HG03378 (cell line): ENCODE data around the gene NFKBIZ.

Experiments
- ATAC-seq: cut with Tn5 transposase; IDR thresholded peaks from one replicate; pipeline ENCODE4 v1.9.1; 2021; ENCODE audit warnings: mild to moderate bottlenecking, moderate library complexity; ENCODE audit not compliant: unreplicated experiment

NFKBIZ gene, protein sequence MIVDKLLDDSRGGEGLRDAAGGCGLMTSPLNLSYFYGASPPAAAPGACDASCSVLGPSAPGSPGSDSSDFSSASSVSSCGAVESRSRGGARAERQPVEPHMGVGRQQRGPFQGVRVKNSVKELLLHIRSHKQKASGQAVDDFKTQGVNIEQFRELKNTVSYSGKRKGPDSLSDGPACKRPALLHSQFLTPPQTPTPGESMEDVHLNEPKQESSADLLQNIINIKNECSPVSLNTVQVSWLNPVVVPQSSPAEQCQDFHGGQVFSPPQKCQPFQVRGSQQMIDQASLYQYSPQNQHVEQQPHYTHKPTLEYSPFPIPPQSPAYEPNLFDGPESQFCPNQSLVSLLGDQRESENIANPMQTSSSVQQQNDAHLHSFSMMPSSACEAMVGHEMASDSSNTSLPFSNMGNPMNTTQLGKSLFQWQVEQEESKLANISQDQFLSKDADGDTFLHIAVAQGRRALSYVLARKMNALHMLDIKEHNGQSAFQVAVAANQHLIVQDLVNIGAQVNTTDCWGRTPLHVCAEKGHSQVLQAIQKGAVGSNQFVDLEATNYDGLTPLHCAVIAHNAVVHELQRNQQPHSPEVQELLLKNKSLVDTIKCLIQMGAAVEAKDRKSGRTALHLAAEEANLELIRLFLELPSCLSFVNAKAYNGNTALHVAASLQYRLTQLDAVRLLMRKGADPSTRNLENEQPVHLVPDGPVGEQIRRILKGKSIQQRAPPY

GRCh38 chr3:101848754-101849713 lies at the start of gene NFKBIZ:
Gene NFKBIZ, plus strand, starts transcription at chr3:101849514. Its CDS starts 115 bp downstream, at chr3:101849629.
- ATAC-seq = peak; percentile 57

DNA sequence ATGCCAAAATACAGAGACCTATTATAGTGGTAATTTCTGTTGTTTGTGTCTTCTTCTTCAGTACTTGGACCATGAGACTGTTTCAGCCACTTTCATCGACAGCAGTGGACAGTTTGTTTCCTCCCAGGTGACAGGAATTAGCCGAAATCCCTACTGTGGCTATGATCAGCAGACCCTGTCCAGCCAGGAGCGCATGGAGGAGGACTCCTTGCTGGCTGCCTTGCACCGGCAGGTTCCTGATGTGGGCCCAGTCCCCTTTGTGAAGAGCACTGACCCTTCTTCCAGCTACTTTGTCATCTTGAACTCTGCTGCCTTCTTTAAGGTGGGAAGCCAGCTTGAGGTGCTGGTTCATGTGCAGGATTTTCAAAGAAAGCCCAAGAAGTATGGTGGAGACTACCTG lies 48.1 kb upstream of the NFKBIZ start:
- no peak for ATAC-seq

DNA sequence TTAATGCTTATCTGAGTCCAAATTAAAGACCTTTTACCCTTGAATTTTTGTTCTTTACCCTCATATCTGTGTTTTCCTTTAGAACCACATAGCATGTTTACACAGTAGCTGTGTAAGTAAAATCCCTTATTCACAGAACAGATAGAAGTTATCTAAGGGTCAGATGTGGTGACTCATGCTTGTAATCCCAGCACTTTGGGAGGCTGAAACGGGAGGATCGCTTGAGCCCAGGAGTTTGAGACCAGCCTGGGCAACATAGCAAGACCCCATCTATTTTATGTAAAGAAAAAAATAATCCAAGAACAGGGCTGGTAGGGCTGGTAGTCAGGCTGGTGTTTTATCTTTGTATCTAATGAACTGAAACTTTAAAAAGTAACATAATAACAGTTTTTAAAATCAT lies 47.1 kb upstream of the NFKBIZ start:
- ATAC-seq = no peak

DNA sequence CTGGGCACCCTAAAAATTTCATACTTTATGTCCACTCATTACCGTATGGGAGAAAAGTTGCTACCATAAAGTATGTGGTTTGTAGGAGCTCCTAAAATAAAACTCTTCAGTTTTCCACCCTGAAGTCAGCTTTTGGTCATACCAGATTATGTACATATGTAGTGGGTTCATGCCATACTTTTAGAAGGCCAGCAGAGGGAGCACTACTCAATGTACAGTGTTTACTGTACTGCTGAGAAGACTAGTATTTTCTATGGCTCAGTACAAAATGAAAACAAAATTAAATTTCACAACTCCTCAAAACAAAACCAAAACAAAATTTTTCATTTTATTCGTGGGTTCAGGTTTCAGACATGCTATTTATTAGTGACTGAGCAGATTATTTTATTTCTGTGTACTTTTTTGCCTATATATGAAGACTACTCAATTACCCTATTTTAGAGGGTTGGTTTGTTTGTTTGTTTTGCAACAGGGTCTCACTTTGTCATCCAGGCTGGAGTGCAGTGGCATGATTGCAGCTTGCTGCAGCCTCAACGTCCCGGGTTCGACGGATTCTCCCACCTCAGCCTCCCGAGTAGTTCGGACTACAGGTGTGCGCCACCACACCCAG lies 46.0 kb upstream of the NFKBIZ start:
- ATAC-seq = peak; percentile 96

- no peak for ATAC-seq
Observed at GRCh38 chr3:101803939-101804338, 45.4 kb upstream of the NFKBIZ start.

- no peak for ATAC-seq
Observed at GRCh38 chr3:101806491-101806890, 42.8 kb upstream of the NFKBIZ start.

DNA sequence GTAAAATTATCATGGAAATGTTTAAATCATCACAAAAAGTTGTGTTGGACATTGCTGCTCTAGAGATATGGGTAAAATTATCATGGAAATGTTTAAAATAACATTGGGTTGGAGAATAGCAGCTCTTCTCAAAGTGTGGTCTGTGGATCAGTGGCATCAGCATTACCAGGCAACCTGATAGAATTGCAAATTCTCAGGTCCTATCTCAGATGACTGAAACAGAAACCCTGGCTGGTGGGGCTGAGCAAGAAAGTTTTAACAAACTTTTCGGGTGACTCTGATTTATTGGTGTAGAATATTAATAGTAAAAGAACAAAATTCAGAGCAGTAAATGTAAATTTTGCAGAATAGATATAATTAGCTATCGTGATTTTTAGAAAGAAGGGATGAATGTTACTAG lies 41.4 kb upstream of the NFKBIZ start:
- ATAC-seq = peak; percentile 51

DNA sequence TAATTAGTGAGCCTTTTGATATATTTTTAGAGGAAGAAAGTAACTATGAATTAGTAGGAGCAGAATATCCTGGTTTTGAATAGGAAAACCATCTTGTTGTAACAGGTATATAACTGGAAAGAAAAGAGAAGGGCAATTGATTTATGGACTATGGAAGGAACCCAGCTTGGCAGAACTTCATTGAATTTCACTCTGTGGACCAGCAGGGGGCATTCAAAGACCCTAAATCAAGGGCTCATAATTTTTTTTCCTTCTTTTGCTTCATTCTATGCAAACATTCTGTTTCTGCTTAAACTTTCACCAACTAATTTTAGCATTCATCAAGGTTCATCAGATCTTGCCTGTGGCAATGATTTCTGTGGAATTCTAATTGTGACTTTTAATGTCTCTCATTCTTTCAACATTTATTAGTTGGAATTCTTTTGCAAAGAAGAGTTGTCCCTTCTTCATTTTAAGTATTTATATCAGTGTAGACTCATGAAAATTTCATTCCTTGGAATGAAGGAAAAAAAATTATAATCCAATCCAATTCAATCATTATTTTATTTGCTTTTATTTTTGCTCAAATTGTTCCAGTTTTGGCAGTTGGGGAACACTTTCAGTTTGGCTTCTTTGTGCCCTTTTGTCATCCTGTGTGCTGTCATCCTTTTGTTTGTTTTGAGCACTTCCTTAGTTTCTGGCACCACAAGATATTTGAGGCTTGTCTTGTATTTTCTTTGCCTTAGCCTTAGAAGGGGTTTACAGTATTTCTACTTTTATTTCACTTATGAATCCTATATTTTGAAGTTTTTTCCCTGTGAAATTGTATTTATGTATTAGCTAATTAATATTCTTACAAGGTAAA lies 39.9 kb upstream of the NFKBIZ start:
- peak; percentile 61 for ATAC-seq

DNA sequence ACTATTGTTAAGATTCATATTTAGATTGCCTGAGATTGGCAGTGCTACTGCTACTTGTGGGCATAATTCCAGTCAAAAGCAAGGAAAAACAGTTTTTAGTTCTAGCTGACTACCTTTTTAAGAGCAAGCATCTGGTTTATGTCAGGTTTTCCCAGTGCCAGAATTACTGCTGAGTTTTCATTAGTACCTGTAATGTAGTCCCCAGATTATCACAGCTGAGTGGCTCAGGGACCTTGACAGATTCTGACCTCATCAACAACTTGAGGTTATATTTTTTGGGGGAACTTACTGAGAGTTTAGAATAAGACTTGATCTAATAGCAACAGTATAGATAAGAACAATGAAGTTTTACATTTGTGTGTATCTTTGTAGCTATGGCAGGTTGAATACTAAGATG lies 39.3 kb upstream of the NFKBIZ start:
- no peak for ATAC-seq

DNA sequence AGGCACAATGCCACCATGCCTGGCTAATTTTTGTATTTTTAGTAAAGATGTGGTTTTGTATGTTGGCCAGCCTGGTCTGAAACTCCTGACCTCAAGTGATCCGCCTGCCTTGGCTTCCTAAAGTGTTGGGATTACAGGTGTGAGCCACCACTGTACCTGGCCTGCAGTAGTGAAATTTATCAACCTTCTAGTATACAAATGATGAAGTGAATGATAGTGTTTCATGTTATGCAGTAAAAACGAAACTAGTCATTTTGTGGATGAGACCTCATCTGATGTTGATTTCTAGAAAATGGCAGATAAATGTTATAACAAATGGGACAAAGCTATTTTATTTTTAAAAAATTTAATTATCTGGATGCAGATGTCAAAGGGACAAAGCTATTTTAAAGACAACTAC lies 37.4 kb upstream of the NFKBIZ start:
- no peak for ATAC-seq

GRCh38 chr3:101812895-101813294 lies 36.4 kb upstream of the NFKBIZ start:
- no peak for ATAC-seq

DNA sequence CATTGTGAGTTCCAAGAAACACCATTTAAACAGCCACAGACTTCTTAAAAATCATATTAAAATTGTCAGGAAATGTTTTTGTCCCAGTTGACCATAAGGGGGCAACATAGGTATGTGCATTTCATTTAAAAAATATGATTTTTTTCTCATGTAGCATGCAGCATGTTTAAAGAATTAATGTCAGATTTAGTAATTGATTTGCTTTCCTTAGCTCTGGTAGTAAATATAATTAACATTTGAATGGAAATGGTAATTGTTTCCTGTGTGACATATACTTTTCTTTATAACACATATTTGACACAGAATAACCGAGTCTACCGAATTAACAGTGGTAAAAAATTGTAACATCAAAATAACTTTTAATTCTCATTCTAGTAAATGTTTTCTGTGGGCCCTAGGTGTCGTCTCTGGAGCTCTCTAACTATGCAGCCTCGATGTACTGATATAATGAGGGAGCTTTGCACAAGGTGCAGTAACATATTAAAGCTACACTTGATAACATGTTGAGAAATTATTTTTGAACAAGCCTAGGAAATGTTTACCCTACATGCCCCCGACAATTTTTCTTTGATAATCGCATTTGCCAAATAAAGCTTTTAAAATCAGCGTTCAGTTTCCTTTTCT lies 35.4 kb upstream of the NFKBIZ start:
- ATAC-seq = no peak

- no peak for ATAC-seq
Observed at GRCh38 chr3:101814835-101815234, 34.5 kb upstream of the NFKBIZ start.

DNA sequence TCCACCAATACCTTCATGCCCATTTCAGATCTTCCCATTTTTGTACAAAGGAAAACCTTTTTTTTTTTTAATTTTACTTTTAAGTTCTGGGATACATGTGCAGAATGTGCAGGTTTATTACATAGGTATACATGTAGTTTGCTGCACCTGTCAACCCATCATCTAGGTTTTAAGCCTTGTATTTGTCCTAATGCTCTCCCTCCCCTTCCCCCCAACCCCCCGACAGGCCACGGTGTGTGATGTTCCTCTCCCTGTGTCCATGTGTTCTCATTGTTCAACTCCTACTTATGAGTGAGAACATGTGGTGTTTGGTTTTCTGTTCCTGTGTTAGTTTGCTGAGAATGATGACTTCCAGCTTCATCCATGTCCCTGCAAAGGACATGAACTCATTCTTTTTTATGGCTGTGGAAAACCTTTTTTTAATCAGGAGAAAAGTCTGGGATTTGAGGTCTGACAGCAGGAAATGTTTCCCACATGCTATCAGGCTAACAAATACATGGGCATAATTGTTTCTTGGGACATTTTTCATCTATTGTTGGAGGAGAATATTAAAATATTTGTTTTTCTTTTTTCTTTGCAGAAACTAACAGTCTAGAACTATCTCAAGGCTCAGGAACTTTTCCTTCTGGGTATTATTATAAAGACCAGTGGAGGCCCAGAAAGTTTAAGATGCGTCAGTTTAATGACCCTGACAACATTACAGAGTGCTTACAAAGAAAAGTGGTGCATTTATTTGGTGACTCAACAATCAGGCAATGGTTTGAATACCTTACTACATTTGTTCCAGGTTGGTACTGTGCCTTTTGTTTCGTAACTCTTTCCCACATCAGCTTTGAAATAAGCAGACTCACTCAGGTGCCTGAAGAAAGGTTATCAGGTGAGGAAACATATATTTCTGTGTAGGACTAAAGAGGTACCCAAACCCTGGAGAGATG lies 32.8 kb upstream of the NFKBIZ start:
- ATAC-seq = no peak

DNA sequence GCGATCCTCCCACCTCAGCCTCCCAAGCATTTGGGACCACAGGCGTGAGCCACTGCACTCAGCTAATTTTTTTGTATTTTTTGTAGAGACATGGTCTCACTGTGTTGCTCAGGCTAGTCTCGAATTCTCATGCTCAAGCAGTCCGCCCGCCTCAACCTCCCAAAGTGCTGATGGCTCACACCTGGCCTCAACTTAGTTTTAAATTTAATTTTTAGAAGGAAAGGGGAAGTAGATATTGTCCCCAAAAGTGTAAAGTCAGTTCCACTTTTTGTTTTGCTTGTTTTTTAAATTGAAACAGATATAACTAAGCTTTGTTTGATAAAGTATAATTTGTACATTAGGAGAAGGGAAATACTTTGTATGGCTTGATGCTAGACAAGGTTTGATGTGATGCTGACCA lies 31.3 kb upstream of the NFKBIZ start:
- no peak for ATAC-seq

- peak; percentile 64 for ATAC-seq
Observed at GRCh38 chr3:101819649-101820206, 29.6 kb upstream of the NFKBIZ start.

GRCh38 chr3:101821503-101821902 lies 27.8 kb upstream of the NFKBIZ start:
- no peak for ATAC-seq

DNA sequence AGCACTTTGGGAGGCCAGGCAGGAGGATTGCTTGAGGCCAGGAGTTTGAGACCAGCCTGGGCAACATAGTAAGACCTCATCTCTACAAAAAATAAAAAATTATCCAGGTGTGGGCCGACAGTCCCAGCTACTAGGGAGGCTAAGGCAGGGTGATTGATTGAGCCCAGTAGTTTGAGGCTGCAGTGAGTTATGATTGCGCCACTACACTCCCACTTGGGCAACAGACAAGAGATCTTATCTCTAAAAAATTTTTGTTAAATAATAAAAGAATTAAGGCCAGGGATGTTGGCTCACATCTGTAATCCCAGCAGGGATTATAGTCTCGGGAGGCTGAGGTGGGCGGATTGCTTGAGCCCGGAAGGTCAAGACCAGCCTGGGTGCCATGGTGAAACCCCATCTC lies 25.8 kb upstream of the NFKBIZ start:
- no peak for ATAC-seq
